ENCODE results near the gene PSORS1C1.

GRCh38 chr6:31158863-31159855 lies 44.6 kb downstream of the PSORS1C1 start:
- peak; percentile 31; the same call in 1 of the 2 replicates for TF ChIP-seq POLR2A (IDR thresholded peaks at IDR 0.05; ENCODE audit: low read depth, low read length)
- no peak for TF ChIP-seq TAF1 (IDR thresholded peaks at IDR 0.05; ENCODE audit: low read depth, low read length)
- TF ChIP-seq POLR2AphosphoS5 (IDR thresholded peaks at IDR 0.05; ENCODE audit: low read depth, low read length), result no peak
- TF ChIP-seq SPI1 (IDR thresholded peaks at IDR 0.05; ENCODE audit: low read depth, low read length), result no peak
- no peak for TF ChIP-seq PAX5 (IDR thresholded peaks at IDR 0.05; ENCODE audit: insufficient read depth, low read length, severe bottlenecking)

All from GM12891 (cell line).